NCI-H1048 (cell line): ENCODE results near the gene CNTNAP3.
"Not testable (repeated sequence)": the region's sequence is repeated elsewhere in the genome, so short reads cannot be mapped to it uniquely, and the experiment has no call there.

ENCODE experiments used
- DNase-seq: peaks from one replicate; lab custom pipeline; 2025; lab: John Stamatoyannopoulos, UW

CNTNAP3 gene

DNA sequence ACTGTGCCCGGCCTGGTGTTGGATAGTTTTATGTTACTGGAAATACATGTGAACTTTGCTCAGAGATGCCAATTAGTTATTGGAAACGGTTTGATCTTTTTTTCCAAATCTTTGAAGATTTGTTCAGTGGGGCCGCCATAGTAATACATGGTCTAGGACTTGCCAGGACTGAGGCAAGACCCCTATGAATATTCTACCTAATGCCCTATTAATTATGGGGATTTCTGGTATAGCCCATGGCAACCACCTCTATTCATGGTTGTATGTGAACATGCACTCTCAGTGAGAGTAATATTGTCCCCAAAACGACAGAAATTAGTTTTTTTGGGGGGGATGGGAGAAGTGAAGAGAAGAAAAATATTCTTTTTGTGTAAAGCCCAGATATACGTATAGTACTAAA is 220.3 kb downstream of the CNTNAP3 start:
- not testable (repeated sequence) for DNase-seq

DNA sequence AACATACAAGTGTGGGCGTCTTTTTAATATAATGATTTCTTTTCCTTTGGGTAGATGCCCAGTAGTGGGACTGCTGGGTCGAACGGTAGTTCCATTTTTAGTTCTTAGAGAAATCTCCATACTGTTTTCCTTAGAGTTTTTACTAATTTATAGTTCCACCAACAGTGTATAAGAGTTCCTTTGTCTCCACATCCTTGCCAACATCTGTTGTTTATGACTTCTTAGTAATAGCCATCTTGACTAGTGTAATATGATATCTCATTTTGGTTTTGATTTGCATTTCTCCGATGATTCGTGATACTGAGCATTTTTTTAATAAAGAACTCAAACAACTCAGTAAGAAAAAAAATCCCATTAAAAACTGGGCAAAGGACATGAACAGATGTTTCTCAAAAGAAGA is 225.0 kb downstream of the CNTNAP3 start:
- DNase-seq = not testable (repeated sequence)

DNA sequence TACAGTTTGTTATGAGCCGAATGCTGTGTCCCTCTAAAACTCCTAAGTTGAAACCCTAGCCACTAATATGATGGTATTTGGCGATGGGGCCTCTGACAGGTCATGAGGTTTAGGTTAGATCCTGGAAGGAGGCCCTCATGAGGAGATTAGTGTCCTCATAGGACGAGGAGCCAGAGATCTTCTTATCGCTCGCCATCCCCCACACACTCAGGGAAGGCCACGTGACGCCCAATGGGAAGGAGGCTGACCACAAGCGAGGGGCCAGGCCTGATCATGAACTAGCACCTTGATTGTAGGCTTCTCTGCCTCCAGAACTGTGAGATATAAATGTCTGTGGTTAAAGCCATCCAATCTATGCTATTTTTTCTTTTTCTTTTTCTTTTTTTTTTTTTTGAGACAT is 233.5 kb downstream of the CNTNAP3 start:
- not testable (repeated sequence) for DNase-seq

DNA sequence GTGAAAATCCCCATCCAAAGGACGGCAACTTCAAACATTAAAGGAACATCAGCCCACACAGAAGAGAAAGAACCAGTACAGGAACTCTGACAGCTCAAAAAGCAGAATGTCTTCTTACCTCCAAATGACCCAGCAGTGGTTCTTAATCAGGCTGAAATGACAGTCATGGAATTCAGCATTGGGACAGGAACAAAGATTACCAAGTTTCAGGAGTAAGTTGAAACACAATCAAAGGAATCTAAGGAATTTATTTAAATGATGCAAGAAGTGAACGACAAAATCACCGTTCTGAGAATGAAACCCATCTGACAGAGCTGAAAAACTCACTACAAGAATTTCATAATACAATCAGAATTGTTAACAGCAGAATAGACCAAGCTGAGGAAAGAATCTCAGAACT is 241.1 kb downstream of the CNTNAP3 start:
- not testable (repeated sequence) for DNase-seq

DNA sequence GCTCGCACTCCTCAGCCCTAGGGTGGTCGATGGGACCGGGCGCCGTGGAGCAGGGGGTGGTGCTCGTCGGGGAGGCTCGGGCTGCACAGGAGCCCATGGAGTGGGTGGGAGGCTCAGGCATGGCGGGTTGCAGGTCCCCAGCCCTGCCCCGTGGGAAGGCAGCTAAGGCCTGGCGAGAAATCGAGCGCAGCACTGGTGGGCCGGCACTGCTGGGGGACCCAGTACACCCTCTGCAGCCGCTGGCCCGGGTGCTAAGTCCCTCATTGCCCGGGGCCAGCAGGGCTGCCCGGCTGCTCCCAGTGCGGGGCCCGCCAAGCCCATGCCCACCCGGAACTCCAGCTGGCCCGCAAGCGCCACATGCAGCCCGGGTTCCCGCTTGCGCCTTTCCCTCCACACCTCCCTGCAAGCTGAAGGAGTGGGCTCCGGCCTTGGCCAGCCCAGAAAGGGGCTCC is 245.6 kb downstream of the CNTNAP3 start:
- DNase-seq = not testable (repeated sequence)

DNA sequence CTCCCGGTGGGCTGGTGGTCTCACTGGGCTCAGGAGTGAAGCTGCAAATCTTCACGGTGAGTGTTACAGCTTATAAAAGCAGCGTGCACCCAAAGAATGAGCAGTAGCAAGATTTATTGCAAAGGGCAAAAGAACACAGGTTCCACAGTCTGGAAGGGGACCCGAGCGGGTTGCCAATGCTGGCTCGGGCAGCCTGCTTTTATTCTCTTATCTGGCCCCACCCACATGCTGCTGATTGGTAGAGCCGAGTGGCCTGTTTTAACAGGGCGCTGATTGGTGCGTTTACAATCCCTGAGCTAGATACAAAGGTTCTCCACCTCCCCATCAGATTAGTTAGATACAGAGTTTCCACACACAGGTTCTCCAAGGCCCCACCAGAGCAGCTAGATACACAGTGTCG is 246.2 kb downstream of the CNTNAP3 start:
- DNase-seq = not testable (repeated sequence)

DNA sequence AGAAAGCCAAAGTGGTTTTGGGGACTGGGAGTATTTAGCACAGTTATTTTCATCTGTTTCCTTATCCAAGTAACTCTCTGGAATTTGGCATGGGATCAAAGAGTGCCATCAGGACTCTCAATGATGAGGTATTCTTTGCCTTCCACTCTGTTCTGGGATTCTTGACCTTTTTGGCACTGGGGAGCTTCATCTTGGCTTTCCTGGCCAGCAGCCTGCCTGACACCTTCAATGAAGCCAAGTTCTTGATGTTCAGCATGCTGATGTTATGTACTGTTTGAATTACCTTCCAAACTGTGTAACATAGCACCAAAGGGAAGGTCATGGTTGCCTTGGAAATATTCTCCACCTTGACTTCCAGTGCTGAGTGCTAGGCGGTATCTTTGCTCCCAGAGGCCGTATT is 248.8 kb downstream of the CNTNAP3 start:
- not testable (repeated sequence) for DNase-seq

DNA sequence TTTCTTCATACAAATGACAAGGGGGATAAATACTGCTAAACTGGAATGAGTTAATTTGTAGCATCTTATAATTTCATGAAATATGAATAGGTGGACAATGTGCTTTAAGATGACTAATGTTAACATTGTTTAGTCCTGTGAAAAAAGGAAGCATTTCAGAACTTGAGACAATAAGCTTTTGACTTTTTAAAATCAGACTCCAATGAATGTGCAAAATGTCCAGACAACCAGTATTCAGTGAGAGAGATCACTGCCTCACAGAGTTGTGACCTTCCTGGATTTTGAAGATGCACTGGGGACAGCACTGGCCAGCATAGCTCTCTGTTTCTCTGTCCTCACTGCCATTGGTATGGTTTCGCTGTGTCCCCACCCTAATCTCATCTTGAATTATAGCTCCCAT is 249.7 kb downstream of the CNTNAP3 start:
- not testable (repeated sequence) for DNase-seq

DNA sequence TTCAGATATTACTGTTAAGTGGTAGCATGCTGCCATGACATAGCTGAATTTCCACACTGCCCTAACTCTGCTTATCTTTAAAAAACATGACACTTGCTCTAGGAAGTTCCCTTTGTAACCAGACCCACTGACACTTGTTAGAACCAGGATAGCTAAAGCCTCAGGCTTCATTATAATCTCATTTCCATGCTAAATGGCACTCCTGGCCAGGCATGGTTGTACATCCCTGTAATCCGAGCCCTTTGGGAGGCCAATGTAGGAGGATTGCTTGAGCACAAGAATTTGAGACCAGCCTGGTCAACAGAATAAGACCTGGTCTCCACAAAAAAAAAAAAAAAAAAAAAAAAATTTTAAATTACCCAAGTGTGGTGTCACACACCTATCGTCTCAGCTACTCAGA is 254.1 kb downstream of the CNTNAP3 start:
- not testable (repeated sequence) for DNase-seq

DNA sequence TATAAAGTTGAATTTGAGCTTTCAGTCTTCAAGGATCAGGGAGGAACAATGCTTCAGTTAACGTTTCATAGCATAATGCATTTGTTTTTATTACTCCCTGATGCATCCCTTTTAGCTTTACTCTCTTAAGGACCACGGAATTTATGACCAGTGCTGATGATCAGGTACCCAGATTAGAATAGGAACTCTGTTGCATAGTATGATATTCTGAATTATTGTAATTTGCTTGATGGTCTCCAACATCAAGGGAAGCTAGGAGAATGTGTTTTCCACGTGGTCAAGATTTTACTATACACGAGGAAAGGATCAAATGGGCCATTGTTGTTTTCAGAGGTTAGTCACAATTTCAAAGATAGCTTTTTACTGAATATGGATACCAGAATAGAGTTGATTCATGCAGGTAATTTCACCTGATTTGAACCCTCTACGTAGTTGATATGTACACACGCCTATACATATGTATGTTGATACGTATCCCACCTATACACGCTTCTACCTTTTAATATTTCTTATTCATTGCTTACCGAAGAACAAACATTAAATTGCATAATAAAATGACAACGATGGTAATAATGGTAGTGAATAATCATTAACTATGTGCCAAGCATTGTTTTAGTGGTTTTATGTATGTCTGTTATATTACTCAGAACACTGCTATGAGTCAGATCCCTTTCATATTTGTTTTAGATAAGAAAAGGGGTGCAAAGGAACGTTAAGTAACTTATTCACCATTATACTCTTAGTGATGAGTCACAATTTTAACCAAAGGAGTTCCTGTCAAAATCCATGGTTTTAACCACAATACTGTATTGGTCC is 257.6 kb downstream of the CNTNAP3 start:
- DNase-seq = not testable (repeated sequence)

DNA sequence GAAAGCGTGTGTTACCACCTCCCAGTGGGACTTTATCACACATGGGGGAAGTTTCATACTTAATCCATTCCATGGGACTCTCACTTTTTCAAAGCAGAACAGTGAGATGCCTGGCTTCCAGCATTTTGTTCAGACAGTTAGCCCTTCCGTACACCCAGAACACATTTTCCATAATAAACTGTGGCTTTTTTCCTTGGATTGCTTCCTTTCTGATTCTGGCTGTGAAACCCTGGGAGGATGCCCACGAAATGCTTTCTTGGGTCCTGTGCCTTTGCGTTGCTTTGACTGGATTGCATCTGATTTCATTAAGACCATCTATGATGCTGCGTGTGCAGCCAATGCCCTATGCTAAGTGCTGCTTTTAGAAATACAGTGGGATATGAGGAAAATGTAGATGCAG is 259.1 kb downstream of the CNTNAP3 start:
- not testable (repeated sequence) for DNase-seq

DNA sequence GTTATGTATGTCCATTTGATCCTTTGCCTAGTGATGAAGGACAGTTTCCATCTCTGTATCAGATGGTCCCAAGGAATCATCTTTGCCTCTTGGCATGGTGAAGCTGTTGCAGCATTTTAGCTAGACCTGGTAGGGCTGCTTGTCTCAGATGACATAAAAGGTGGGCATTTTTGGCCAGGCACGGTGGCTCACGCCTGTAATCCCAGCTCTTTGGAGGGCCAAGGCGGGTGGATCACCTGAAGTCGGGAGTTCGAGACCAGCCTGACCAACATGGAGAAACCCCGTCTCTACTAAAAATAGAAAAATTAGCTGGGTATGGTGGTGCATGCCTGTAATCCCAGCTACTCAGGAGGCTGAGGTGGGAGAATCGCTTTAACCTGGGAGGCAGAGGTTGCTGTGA is 259.8 kb downstream of the CNTNAP3 start:
- DNase-seq = not testable (repeated sequence)

DNA sequence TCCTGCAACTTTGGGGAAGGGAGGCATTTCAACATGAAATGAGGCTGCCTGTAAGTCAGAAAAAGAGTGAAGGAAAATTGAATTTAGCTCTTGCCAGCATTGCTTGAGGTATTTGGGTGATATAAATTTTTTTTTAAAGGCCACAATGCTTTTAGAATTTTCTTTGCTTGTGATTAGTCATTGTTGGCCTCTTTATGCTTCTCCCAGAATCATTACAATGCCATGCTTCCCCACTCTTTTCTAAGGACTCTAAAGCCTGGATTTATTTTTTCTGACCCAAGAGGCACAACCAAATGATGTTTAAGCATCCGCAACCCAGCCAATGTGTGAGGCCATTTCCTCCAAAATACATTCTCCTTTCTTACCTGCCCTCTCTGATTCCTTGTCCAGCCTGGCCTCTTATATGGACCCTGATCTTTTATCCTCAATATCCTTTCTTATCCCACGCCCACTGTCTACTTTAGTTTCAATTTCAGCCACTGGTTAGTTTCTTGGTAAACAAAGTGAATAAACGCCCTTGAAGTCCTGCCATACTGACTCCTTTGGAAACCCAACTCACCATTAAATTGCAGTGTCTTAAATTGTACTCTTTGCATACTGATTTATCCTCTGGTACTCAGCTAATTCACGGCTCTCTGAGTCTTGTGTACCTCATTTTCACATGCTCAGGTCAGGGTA is 261.9 kb downstream of the CNTNAP3 start:
- not testable (repeated sequence) for DNase-seq
